ENCODE measurements around the gene FECH. TPM values are rescaled to one million over a fixed set of nuclear protein-coding genes. Genes with fewer than 3 reads are reported as not detected.

Gene FECH
- polyA plus RNA-seq, 3 donors, result 9.7 to 23.3 (median 9.9) TPM

GRCh38 chr18:57630754-57631595 is 44.5 kb upstream of the FECH start:
- H2AFZ ChIP-seq (ENCODE audit: insufficient read depth, low read depth, low read length, poor library complexity, severe bottlenecking), result peak overlapping the region; percentile 95
- peaks cover 16 to 21% of the 10 kb centered on the region in 2 donors for H3K4me1 ChIP-seq (ENCODE audit: control insufficient read depth in 1 of 2, insufficient read depth in 2 of 2, low read length in 2 of 2)
- H3K9me3 ChIP-seq (replicated peaks in 1 of 2; ENCODE audit: control insufficient read depth in 1 of 2, insufficient read depth in 1 of 2, low read length in 2 of 2), result no peaks in the 10 kb centered on the region
- peak overlapping the region; percentile 65 to 82 (median 79) for H3K4me3 ChIP-seq (replicated peaks in 1 of 3; ENCODE audit: low read depth in 2 of 3, low read length in 3 of 3)
- TF ChIP-seq, protein P1, sequence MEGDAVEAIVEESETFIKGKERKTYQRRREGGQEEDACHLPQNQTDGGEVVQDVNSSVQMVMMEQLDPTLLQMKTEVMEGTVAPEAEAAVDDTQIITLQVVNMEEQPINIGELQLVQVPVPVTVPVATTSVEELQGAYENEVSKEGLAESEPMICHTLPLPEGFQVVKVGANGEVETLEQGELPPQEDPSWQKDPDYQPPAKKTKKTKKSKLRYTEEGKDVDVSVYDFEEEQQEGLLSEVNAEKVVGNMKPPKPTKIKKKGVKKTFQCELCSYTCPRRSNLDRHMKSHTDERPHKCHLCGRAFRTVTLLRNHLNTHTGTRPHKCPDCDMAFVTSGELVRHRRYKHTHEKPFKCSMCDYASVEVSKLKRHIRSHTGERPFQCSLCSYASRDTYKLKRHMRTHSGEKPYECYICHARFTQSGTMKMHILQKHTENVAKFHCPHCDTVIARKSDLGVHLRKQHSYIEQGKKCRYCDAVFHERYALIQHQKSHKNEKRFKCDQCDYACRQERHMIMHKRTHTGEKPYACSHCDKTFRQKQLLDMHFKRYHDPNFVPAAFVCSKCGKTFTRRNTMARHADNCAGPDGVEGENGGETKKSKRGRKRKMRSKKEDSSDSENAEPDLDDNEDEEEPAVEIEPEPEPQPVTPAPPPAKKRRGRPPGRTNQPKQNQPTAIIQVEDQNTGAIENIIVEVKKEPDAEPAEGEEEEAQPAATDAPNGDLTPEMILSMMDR (IDR thresholded peaks at IDR 0.05), result no peak
- no peak for DNase-seq
- Mint-ChIP-seq H3K27me3 (ENCODE audit: low read depth in 3 of 3) (peaks cover 0 to 1% (median 0%) of the 10 kb centered on the region in 3 donors), H3K27ac (peak overlapping the region; percentile 93 to 99 (median 95)), H3K4me3 (peak overlapping the region; percentile 89 to 98), H3K36me3 (peaks cover 0 to 6% of the 10 kb centered on the region in 2 donors), H3K4me1 (peaks cover 18% of the 10 kb centered on the region), H3K9me3 (no peaks in the 10 kb centered on the region)
- peak overlapping the region; percentile 78 to 90 for H3K27ac ChIP-seq (ENCODE audit: low read depth in 1 of 2, low read length in 2 of 2)
- H3K4me2 ChIP-seq (replicated peaks; ENCODE audit: extremely low read depth, low read length, poor library complexity, severe bottlenecking), result peak overlapping the region; percentile 81
- no CpG with 5 or more reads among the region's 13 CpGs for WGBS (ENCODE audit: insufficient coverage)
- H3K9ac ChIP-seq (ENCODE audit: insufficient read depth, low read length, poor library complexity, severe bottlenecking), result peak overlapping the region; percentile 78
- intact Hi-C loops (cut with micrococcal nuclease), result loop anchor here in 1 of 2 donors (2.0 kb wide), 1 partner anchor 38 kb away; no protein-coding TSS in a partner anchor
- H3K36me3 ChIP-seq (replicated peaks in 1 of 2; ENCODE audit: control insufficient read depth in 1 of 2, insufficient read depth in 2 of 2, low read length in 2 of 2), result no peaks in the 10 kb centered on the region
- peaks cover 15% of the 10 kb centered on the region for H3K79me2 ChIP-seq (ENCODE audit: insufficient read depth, low read length)
- no peaks in the 10 kb centered on the region for H4K20me1 ChIP-seq (ENCODE audit: insufficient read depth, low read length)
- H3K27me3 ChIP-seq (ENCODE audit: control insufficient read depth in 2 of 2, insufficient read depth in 2 of 2, low read length in 2 of 2), result no peaks in the 10 kb centered on the region

- peaks cover 16 to 21% of the 10 kb centered on the region in 2 donors for H3K4me1 ChIP-seq (ENCODE audit: control insufficient read depth in 1 of 2, insufficient read depth in 2 of 2, low read length in 2 of 2)
- peak; percentile 92 to 97 (median 95) for DNase-seq
- Mint-ChIP-seq H3K4me3 (peak overlapping the region; percentile 89 to 98), H3K27ac (peak overlapping the region; percentile 93 to 99 (median 95)), H3K4me1 (peaks cover 18% of the 10 kb centered on the region), H3K36me3 (peaks cover 0 to 3% of the 10 kb centered on the region in 2 donors), H3K9me3 (no peaks in the 10 kb centered on the region), H3K27me3 (ENCODE audit: low read depth in 3 of 3) (no peaks in the 10 kb centered on the region)
- 6% methylated on average over 39 of the region's 52 CpGs for whole genome bisulfite sequencing (ENCODE audit: insufficient coverage)
- H3K9me3 ChIP-seq (replicated peaks in 1 of 2; ENCODE audit: control insufficient read depth in 1 of 2, insufficient read depth in 1 of 2, low read length in 2 of 2), result no peaks in the 10 kb centered on the region
- peak overlapping the region; percentile 95 for H2AFZ ChIP-seq (ENCODE audit: insufficient read depth, low read depth, low read length, poor library complexity, severe bottlenecking)
- H3K9ac ChIP-seq (ENCODE audit: insufficient read depth, low read length, poor library complexity, severe bottlenecking), result peak overlapping the region; percentile 78
- TF ChIP-seq, protein P1 (IDR thresholded peaks at IDR 0.05), result peak; percentile 78
- no peaks in the 10 kb centered on the region for H4K20me1 ChIP-seq (ENCODE audit: insufficient read depth, low read length)
- intact Hi-C loops (cut with micrococcal nuclease), result loop anchor here in 1 of 2 donors (2.0 kb wide), 1 partner anchor 39 kb away; no protein-coding TSS in a partner anchor
- no peaks in the 10 kb centered on the region for H3K27me3 ChIP-seq (ENCODE audit: control insufficient read depth in 2 of 2, insufficient read depth in 2 of 2, low read length in 2 of 2)
- H3K79me2 ChIP-seq (ENCODE audit: insufficient read depth, low read length), result peaks cover 15% of the 10 kb centered on the region
- peak overlapping the region; percentile 81 for H3K4me2 ChIP-seq (replicated peaks; ENCODE audit: extremely low read depth, low read length, poor library complexity, severe bottlenecking)
- no peaks in the 10 kb centered on the region for H3K36me3 ChIP-seq (replicated peaks in 1 of 2; ENCODE audit: control insufficient read depth in 1 of 2, insufficient read depth in 2 of 2, low read length in 2 of 2)
- H3K4me3 ChIP-seq (replicated peaks in 1 of 3; ENCODE audit: low read depth in 2 of 3, low read length in 3 of 3), result peak overlapping the region; percentile 65 to 82 (median 79)
- H3K27ac ChIP-seq (ENCODE audit: low read depth in 1 of 2, low read length in 2 of 2), result peak overlapping the region; percentile 78 to 90
Observed at GRCh38 chr18:57630002-57630753, 43.7 kb upstream of the FECH start.
